Transverse colon (tissue), 4 donors: ENCODE data around the gene GLRA1.

ENCODE experiments used
- CTCF ChIP-seq, 5 experiments: fragments of 200-600 bp in 3 of 5; fragments of 450-650 bp in 2 of 5; sonication (generic) in 3 of 5; IDR thresholded peaks; 1 replicate in 2 of 5; 2 replicates in 3 of 5; pipeline ENCODE4 v1.5.1; 2016 to 2017; ENCODE audit warnings: antibody characterized with exemption in 5 of 5, inconsistent platforms in 3 of 5, mild to moderate bottlenecking in 2 of 5, moderate library complexity in 1 of 5
- EP300 ChIP-seq: sonication (generic); formaldehyde crosslinking; IDR thresholded peaks from one replicate; pipeline ENCODE4 v1.6.1; 2017; ENCODE audit warnings: antibody characterized with exemption, low read depth
- POLR2A ChIP-seq: fragments of 450-650 bp; IDR thresholded peaks from one replicate; pipeline ENCODE4 v1.6.1; 2016; ENCODE audit warnings: antibody characterized with exemption, mild to moderate bottlenecking, moderate library complexity
- POLR2AphosphoS5 ChIP-seq, 3 donors: sonication (generic); formaldehyde crosslinking; IDR thresholded peaks; one replicate each; pipeline ENCODE4 v1.6.1; 2016; ENCODE audit warnings: antibody characterized with exemption in 3 of 3

- TF ChIP-seq CTCF (IDR thresholded peaks at IDR 0.05) (no peak), POLR2AphosphoS5 (IDR thresholded peaks at IDR 0.05) (no peak), POLR2A (no peak), EP300 (no peak)
These were observed 56.2 kb downstream of the GLRA1 start for GRCh38 chr5:151868451-151868850.
